KMS-11 (cell line): ENCODE data around the gene NDUFB2.

Experiments used
- H2AFZ ChIP-seq: fragments of 200-600 bp; sonication (generic); 2 replicates; pipeline ENCODE4 v1.6.1; 2016; ENCODE audit warnings: antibody characterized with exemption, mixed run types, low read depth
- H3K27ac ChIP-seq: fragments of 200-600 bp; sonication (generic); 2 replicates; pipeline ENCODE4 v1.6.1; 2016; ENCODE audit warnings: mild to moderate bottlenecking, mixed run types
- H3K27me3 ChIP-seq: fragments of 200-600 bp; sonication (generic); 2 replicates; pipeline ENCODE4 v1.6.1; 2017; ENCODE audit warnings: mild to moderate bottlenecking, low read depth, mixed run types, moderate library complexity; ENCODE audit not compliant: insufficient read depth
- H3K36me3 ChIP-seq: fragments of 200-600 bp; sonication (generic); 2 replicates; pipeline ENCODE4 v1.6.1; 2017; ENCODE audit warnings: mild to moderate bottlenecking, mixed run types; ENCODE audit not compliant: insufficient read depth
- H3K4me1 ChIP-seq: fragments of 200-600 bp; sonication (generic); 2 replicates; pipeline ENCODE4 v1.6.1; 2016; ENCODE audit warnings: mild to moderate bottlenecking, low read depth, mixed run types; ENCODE audit not compliant: poor library complexity, severe bottlenecking
- H3K4me2 ChIP-seq: fragments of 200-600 bp; sonication (generic); 2 replicates; pipeline ENCODE4 v1.7.0; 2016; ENCODE audit warnings: mild to moderate bottlenecking, mixed run types
- H3K4me3 ChIP-seq: fragments of 200-600 bp; sonication (generic); IDR thresholded peaks from 2 replicates; pipeline ENCODE4 v1.6.1; 2017; ENCODE audit warnings: low read depth, low read length, mixed read lengths; ENCODE audit not compliant: insufficient read depth
- H3K79me2 ChIP-seq: fragments of 200-600 bp; sonication (generic); 2 replicates; pipeline ENCODE4 v1.6.1; 2016; ENCODE audit warnings: low read depth, mixed run types; ENCODE audit not compliant: insufficient read depth
- H3K9ac ChIP-seq: fragments of 200-600 bp; sonication (generic); 2 replicates; pipeline ENCODE4 v1.6.1; 2016; ENCODE audit warnings: mild to moderate bottlenecking, mixed run types
- H4K20me1 ChIP-seq: fragments of 200-600 bp; sonication (generic); 2 replicates; pipeline ENCODE4 v1.6.1; 2016; ENCODE audit warnings: mild to moderate bottlenecking, mixed run types; ENCODE audit not compliant: insufficient read depth
- CTCF ChIP-seq: fragments of 200-600 bp; sonication (generic); conservative IDR thresholded peaks from 2 replicates; pipeline ENCODE4 v1.6.1; 2017; ENCODE audit warnings: low read depth, mild to moderate bottlenecking, antibody characterized with exemption, low read length, moderate library complexity, mixed read lengths

The NDUFB2 gene

GRCh38 chr7:140696680-140697446 lies at the start of gene NDUFB2:
Gene NDUFB2, plus strand, starts transcription at chr7:140696708. Its CDS starts 37 bp downstream, at chr7:140696745.
- H2AFZ ChIP-seq, result peak within 1 kb of the TSS; percentile 67

GRCh38 chr7:140646931-140647647 lies 49.4 kb upstream of the NDUFB2 start:
- no peaks in the 10 kb centered on the region for H3K79me2 ChIP-seq
- no peak overlapping the region for H3K27ac ChIP-seq
- no peak overlapping the region for H3K4me3 ChIP-seq
- H3K9ac ChIP-seq, result no peak overlapping the region
- H2AFZ ChIP-seq, result no peak overlapping the region
- H3K36me3 ChIP-seq, result no peaks in the 10 kb centered on the region
- H3K27me3 ChIP-seq, result no peaks in the 10 kb centered on the region
- no peak overlapping the region for H3K4me2 ChIP-seq
- TF ChIP-seq CTCF, result peak; percentile 46; the same call in 1 of the 2 replicates
- H4K20me1 ChIP-seq, result no peaks in the 10 kb centered on the region
- H3K4me1 ChIP-seq, result no peaks in the 10 kb centered on the region

More at GRCh38 chr7:140696680-140697446, at the start of gene NDUFB2:
- H3K9ac ChIP-seq, result peak within 1 kb of the TSS; percentile 95
- H3K27ac ChIP-seq, result peak within 1 kb of the TSS; percentile 80
- no peak for TF ChIP-seq CTCF
- H3K4me2 ChIP-seq, result peak within 1 kb of the TSS; percentile 85
- no peaks in the 10 kb centered on the region for H3K27me3 ChIP-seq
- H3K4me1 ChIP-seq, result peaks cover 17% of the 10 kb centered on the region
- H3K4me3 ChIP-seq, result peak within 1 kb of the TSS; percentile 62
- H4K20me1 ChIP-seq, result no peaks in the 10 kb centered on the region
- H3K79me2 ChIP-seq, result peaks cover 47% of the 10 kb centered on the region
- no peaks in the 10 kb centered on the region for H3K36me3 ChIP-seq

- Histone ChIP-seq H3K9ac (no peak overlapping the region), H3K27me3 (no peaks in the 10 kb centered on the region), H3K4me3 (no peak overlapping the region), H4K20me1 (no peaks in the 10 kb centered on the region), H3K36me3 (no peaks in the 10 kb centered on the region), H2AFZ (no peak overlapping the region), H3K4me1 (peaks cover 4% of the 10 kb centered on the region), H3K4me2 (no peak overlapping the region), H3K27ac (no peak overlapping the region), H3K79me2 (no peaks in the 10 kb centered on the region)
- no peak for TF ChIP-seq CTCF
These were observed 46.8 kb upstream of the NDUFB2 start for GRCh38 chr7:140649556-140650205.

- Histone ChIP-seq H3K27ac (no peak overlapping the region), H3K4me2 (no peak overlapping the region), H4K20me1 (no peaks in the 10 kb centered on the region), H3K36me3 (no peaks in the 10 kb centered on the region), H3K79me2 (no peaks in the 10 kb centered on the region), H3K4me3 (no peak overlapping the region), H3K27me3 (no peaks in the 10 kb centered on the region), H3K9ac (no peak overlapping the region), H2AFZ (no peak overlapping the region), H3K4me1 (peaks cover 4% of the 10 kb centered on the region)
- no peak for TF ChIP-seq CTCF
These were observed 46.1 kb upstream of the NDUFB2 start for GRCh38 chr7:140650367-140650766.
